ENCODE results near the gene KATNB1. TPM values are rescaled to one million over a fixed set of nuclear protein-coding genes. Genes with fewer than 3 reads are reported as not detected.

KATNB1 gene
- total RNA-seq, 1 experiment from 2014 or later = 32.2 TPM

- POLR2A ChIA-PET = no interaction called here
- Histone ChIP-seq H3K9me2 (ENCODE audit: insufficient read depth) (no peaks in the 10 kb centered on the region), H3K79me2 (ENCODE audit: insufficient read depth, low read length) (no peaks in the 10 kb centered on the region), H3K9me3 (ENCODE audit: control insufficient read depth in 1 of 2, insufficient read depth in 1 of 2, low read depth in 1 of 2, low read length in 2 of 2) (no peaks in the 10 kb centered on the region), H3K4me1 (ENCODE audit: control insufficient read depth in 1 of 2, insufficient read depth in 2 of 2, low read length in 2 of 2) (no peaks in the 10 kb centered on the region), H2AFZ (ENCODE audit: low read depth, low read length, poor library complexity, severe bottlenecking) (no peak overlapping the region), H3K27me3 (ENCODE audit: insufficient read depth, low read length) (peaks cover 14% of the 10 kb centered on the region), H4K20me1 (ENCODE audit: insufficient read depth) (no peaks in the 10 kb centered on the region), H3K36me3 (ENCODE audit: control insufficient read depth in 1 of 2, insufficient read depth in 2 of 2, low read length in 2 of 2) (no peaks in the 10 kb centered on the region), H3K9ac (ENCODE audit: low read length) (no peak overlapping the region), H3K27ac (ENCODE audit: low read depth, low read length) (no peak overlapping the region), H3K4me2 (ENCODE audit: low read length) (no peak overlapping the region), H3K4me3 (replicated peaks in 1 of 2; ENCODE audit: low read depth in 1 of 2, low read length in 2 of 2) (no peak overlapping the region)
- no TSS peak for BruUV-seq (replicated peaks)
- TF ChIP-seq ZFX (IDR thresholded peaks at IDR 0.05) = no peak
- no peak for TF ChIP-seq FOSL1 (IDR thresholded peaks at IDR 0.05; ENCODE audit: low read depth)
- TF ChIP-seq EZH2phosphoT487 (IDR thresholded peaks at IDR 0.05; ENCODE audit: borderline replicate concordance) = no peak
- no peak for TF ChIP-seq CBX3 (IDR thresholded peaks at IDR 0.05; ENCODE audit: low read depth)
- no peak for TF ChIP-seq EGR1 (IDR thresholded peaks at IDR 0.05; ENCODE audit: low read depth)
- no peak for TF ChIP-seq RAD21 (IDR thresholded peaks at IDR 0.05; ENCODE audit: low read depth)
- no peak for TF ChIP-seq POLR2AphosphoS5 (IDR thresholded peaks at IDR 0.05; ENCODE audit: low read depth, low read length)
- TF ChIP-seq EZH2 (IDR thresholded peaks at IDR 0.05) = no peak
- TF ChIP-seq SRF (IDR thresholded peaks at IDR 0.05; ENCODE audit: low read depth) = no peak
- TF ChIP-seq CEBPB (IDR thresholded peaks at IDR 0.05; ENCODE audit: low read depth) = no peak
- intact Hi-C loops (cut with micrococcal nuclease) = no loop called here
- CTCF ChIA-PET = no interaction called here
- DNase-seq (ENCODE audit: low read depth, low spot score) = no peak
- ATAC-seq = no peak
- RAD21 ChIA-PET (ENCODE audit: low non-redundant PET in 1 of 2, low total read pairs in 2 of 2, uncharacterized antibody in 2 of 2, unreplicated experiment in 2 of 2) = no interaction called here
These were observed 22.0 kb upstream of the KATNB1 start for GRCh38 chr16:57713596-57713995.

- H3K27me3 ChIP-seq (ENCODE audit: insufficient read depth, low read length) = peaks cover 14% of the 10 kb centered on the region
- H3K4me3 ChIP-seq (replicated peaks in 1 of 2; ENCODE audit: low read depth in 1 of 2, low read length in 2 of 2) = no peak overlapping the region
- H4K20me1 ChIP-seq (ENCODE audit: insufficient read depth) = no peaks in the 10 kb centered on the region
- CTCF ChIA-PET = no interaction called here
- BruUV-seq (replicated peaks) = no TSS peak
- RAD21 ChIA-PET (ENCODE audit: low non-redundant PET in 1 of 2, low total read pairs in 2 of 2, uncharacterized antibody in 2 of 2, unreplicated experiment in 2 of 2) = no interaction called here
- intact Hi-C loops (cut with micrococcal nuclease) = no loop called here
- POLR2A ChIA-PET = no interaction called here
- no peak for TF ChIP-seq SP1 (IDR thresholded peaks at IDR 0.05; ENCODE audit: low read depth)
- TF ChIP-seq YY1 (IDR thresholded peaks at IDR 0.05; ENCODE audit: extremely low read depth, insufficient replicate concordance, low read depth, low read length) = no peak
- no peak for TF ChIP-seq REST (IDR thresholded peaks at IDR 0.05; ENCODE audit: low read depth)
- no peak for TF ChIP-seq EZH2 (IDR thresholded peaks at IDR 0.05)
- TF ChIP-seq CEBPB (IDR thresholded peaks at IDR 0.05; ENCODE audit: low read depth) = no peak
- no peak for DNase-seq (ENCODE audit: low read depth, low spot score)
- no peaks in the 10 kb centered on the region for H3K36me3 ChIP-seq (ENCODE audit: control insufficient read depth in 1 of 2, insufficient read depth in 2 of 2, low read length in 2 of 2)
- H3K4me2 ChIP-seq (ENCODE audit: low read length) = no peak overlapping the region
- H3K4me1 ChIP-seq (ENCODE audit: control insufficient read depth in 1 of 2, insufficient read depth in 2 of 2, low read length in 2 of 2) = no peaks in the 10 kb centered on the region
- no peaks in the 10 kb centered on the region for H3K9me2 ChIP-seq (ENCODE audit: insufficient read depth)
- no peak for ATAC-seq
- no peaks in the 10 kb centered on the region for H3K9me3 ChIP-seq (ENCODE audit: control insufficient read depth in 1 of 2, insufficient read depth in 1 of 2, low read depth in 1 of 2, low read length in 2 of 2)
- no peak overlapping the region for H3K9ac ChIP-seq (ENCODE audit: low read length)
- no peak overlapping the region for H2AFZ ChIP-seq (ENCODE audit: low read depth, low read length, poor library complexity, severe bottlenecking)
- no peak overlapping the region for H3K27ac ChIP-seq (ENCODE audit: low read depth, low read length)
- H3K79me2 ChIP-seq (ENCODE audit: insufficient read depth, low read length) = no peaks in the 10 kb centered on the region
These were observed 21.5 kb upstream of the KATNB1 start for GRCh38 chr16:57714047-57714446.
